ENCODE data around the gene LIPT2. TPM values are rescaled to one million over a fixed set of nuclear protein-coding genes. Genes with fewer than 3 reads are reported as not detected.

Gene LIPT2
- total RNA-seq, 2 donors from 2014 or later = 3.9 to 4.4 TPM

DNA sequence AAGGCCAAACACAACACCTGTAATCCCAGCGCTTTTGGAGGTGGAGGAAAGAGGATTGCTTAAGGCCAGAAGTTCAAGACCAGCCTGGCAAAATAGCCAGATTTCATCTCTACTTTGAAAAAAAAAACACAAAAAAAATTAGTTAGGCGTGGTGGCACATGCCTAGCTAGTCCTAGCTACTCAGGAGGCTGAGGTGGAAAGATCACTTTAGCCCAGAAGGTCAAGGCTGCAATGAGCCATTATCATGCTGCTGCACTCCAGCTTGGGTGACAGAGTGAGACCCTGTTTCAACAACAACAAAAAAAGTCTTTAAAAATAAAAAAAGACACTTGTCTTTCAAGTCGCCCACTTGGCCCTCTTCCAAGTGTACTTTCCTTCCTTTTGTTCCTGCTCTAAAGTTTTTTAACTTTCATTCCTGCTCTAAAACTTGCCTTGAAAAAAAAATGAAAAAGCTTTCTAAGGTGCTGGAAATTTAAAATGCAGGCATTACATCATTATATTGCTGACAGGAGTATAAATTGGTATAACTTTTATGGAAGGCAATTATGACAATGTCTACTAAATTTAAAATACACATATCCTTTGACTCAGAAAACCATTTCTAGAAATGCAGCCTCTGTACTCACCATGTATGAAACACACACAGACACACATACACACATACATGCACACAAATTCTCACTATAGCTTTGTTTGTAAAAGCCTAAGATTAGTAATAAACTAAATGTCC, 12.7 kb downstream of the LIPT2 start:
- Histone ChIP-seq H3K4me1 (no peaks in the 10 kb centered on the region), H3K27ac (no peak overlapping the region), H3K27me3 (no peaks in the 10 kb centered on the region), H3K36me3 (no peaks in the 10 kb centered on the region), H3K9ac (ENCODE audit: low read depth in 2 of 2, low read length in 2 of 2) (no peak overlapping the region), H3K9me3 (no peaks in the 10 kb centered on the region), H3K4me3 (no peak overlapping the region)
- TF ChIP-seq, protein P1, sequence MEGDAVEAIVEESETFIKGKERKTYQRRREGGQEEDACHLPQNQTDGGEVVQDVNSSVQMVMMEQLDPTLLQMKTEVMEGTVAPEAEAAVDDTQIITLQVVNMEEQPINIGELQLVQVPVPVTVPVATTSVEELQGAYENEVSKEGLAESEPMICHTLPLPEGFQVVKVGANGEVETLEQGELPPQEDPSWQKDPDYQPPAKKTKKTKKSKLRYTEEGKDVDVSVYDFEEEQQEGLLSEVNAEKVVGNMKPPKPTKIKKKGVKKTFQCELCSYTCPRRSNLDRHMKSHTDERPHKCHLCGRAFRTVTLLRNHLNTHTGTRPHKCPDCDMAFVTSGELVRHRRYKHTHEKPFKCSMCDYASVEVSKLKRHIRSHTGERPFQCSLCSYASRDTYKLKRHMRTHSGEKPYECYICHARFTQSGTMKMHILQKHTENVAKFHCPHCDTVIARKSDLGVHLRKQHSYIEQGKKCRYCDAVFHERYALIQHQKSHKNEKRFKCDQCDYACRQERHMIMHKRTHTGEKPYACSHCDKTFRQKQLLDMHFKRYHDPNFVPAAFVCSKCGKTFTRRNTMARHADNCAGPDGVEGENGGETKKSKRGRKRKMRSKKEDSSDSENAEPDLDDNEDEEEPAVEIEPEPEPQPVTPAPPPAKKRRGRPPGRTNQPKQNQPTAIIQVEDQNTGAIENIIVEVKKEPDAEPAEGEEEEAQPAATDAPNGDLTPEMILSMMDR (IDR thresholded peaks at IDR 0.05) = no peak
- intact Hi-C loops (cut with DNase I) = no loop called here
- DNase-seq = no peak

DNA sequence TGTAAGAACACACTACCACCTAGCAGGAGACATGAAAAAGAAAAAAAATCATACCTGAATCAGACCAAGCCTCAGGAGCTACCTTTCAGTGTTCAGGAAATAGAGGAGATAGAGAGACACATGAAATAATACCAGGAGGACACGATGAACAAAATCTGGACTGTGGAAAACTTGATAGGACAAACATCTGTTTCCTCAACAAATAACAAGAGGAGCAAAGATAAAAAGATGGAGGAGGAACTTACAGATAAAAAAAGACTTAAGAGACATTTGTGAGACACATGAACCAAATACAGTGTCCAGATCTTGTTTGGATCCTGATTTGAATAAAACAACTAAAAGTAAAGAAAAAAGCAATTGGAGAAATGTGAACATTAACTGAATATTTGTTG, 13.8 kb downstream of the LIPT2 start:
- H3K4me3 ChIP-seq = no peak overlapping the region
- no peak overlapping the region for H3K27ac ChIP-seq
- intact Hi-C loops (cut with DNase I) = no loop called here
- TF ChIP-seq, protein P1 (IDR thresholded peaks at IDR 0.05) = no peak
- no peaks in the 10 kb centered on the region for H3K4me1 ChIP-seq
- no peaks in the 10 kb centered on the region for H3K9me3 ChIP-seq
- no peak overlapping the region for H3K9ac ChIP-seq (ENCODE audit: low read depth in 2 of 2, low read length in 2 of 2)
- H3K27me3 ChIP-seq = no peaks in the 10 kb centered on the region
- no peak for DNase-seq
- no peaks in the 10 kb centered on the region for H3K36me3 ChIP-seq

DNA sequence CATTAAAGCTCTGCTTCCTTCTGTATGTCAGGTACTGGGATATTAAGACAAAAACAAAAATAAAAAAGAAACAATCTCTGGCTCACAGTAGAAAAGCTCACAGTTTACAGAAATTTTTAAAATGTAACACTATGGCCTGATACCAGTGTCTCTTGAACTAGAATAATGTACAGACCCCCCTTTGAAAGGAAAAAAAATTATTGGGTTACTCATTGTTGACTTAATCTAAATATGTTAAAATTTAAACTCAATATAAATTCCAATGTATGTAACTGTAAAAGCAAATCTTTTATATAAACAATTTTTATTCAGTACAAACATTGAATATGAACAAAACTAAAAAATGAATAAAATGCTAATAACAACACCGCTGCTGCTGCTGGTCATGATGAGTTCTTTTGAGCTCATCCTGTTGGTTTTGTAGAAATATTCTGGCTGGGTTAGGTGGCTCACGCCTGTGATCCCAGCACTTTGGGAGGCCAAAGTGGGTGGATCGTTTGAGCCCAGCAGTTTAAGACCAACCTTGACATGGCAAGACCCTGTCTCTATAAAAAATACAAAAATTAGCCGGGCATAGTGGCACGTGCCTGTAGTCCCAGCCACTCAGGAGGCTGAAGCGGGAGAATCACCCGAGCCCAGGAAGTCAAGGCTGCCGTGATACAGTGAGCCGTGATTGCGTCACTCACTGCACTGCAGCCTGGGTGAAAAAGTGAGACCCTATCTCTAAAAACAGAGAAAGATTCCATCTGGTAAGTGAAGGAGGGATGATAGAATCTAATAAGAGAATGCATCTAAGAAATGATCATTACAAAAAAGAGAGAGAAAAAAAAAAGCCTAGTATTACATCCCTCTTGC, 14.4 kb downstream of the LIPT2 start:
- no peak for DNase-seq
- H3K9ac ChIP-seq (ENCODE audit: low read depth in 2 of 2, low read length in 2 of 2) = no peak overlapping the region
- no peak overlapping the region for H3K4me3 ChIP-seq
- TF ChIP-seq, protein P1 (IDR thresholded peaks at IDR 0.05) = no peak
- intact Hi-C loops (cut with DNase I) = no loop called here
- H3K4me1 ChIP-seq = no peaks in the 10 kb centered on the region
- no peaks in the 10 kb centered on the region for H3K27me3 ChIP-seq
- H3K9me3 ChIP-seq = no peaks in the 10 kb centered on the region
- no peak overlapping the region for H3K27ac ChIP-seq
- no peaks in the 10 kb centered on the region for H3K36me3 ChIP-seq

DNA sequence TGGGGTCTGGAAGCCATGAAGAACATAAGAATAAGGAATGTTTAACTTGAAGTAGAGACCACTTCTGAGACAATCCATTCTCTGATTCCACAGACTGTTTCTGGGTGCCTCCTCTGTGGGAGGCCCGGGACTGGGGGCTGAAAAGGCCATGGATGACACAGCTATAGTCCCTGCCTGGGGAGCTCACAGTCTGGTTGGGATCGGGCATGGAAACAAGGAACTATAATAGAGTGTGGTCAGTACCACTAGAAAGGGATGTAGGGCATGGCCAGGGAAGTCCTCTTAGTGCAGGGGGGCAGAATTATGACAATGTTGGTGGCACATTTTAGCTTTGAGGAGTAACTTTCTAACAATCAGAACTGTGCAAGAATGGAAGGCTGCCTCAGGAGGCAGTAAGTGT, 17.0 kb downstream of the LIPT2 start:
- intact Hi-C loops (cut with DNase I) = no loop called here
- TF ChIP-seq, protein P1 (IDR thresholded peaks at IDR 0.05) = no peak
- no peak for DNase-seq
- Histone ChIP-seq H3K27ac (no peak overlapping the region), H3K9ac (ENCODE audit: low read depth in 2 of 2, low read length in 2 of 2) (no peak overlapping the region), H3K4me1 (no peaks in the 10 kb centered on the region), H3K27me3 (no peaks in the 10 kb centered on the region), H3K36me3 (no peaks in the 10 kb centered on the region), H3K9me3 (no peaks in the 10 kb centered on the region), H3K4me3 (no peak overlapping the region)

DNA sequence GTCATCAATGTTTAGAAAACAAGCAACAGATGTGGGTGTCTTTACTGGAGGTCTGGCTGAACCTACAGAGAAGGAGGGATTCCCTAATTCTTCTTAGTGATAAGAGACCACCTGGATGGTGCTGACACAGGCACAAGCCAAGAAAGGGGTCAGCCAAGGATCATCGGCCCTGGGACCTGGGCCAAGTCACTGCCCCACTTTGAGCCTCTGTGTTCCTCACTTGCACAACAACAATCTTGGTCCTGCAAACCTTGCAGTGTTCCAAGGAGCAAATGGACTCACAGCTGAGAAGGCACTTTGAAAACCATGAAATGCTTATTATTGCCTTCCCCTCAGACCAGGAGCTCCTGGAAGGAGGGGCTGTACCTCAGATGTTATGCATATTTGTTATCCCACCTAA, 19.2 kb downstream of the LIPT2 start:
- intact Hi-C loops (cut with DNase I) = no loop called here
- Histone ChIP-seq H3K9ac (ENCODE audit: low read depth in 2 of 2, low read length in 2 of 2) (no peak overlapping the region), H3K4me1 (no peaks in the 10 kb centered on the region), H3K4me3 (no peak overlapping the region), H3K27ac (no peak overlapping the region), H3K36me3 (no peaks in the 10 kb centered on the region), H3K9me3 (no peaks in the 10 kb centered on the region), H3K27me3 (no peaks in the 10 kb centered on the region)
- TF ChIP-seq, protein P1 (IDR thresholded peaks at IDR 0.05) = no peak
- peak; percentile 14 for DNase-seq

Measured in colonic mucosa (tissue), 4 donors.